SK-N-SH treated with all-trans-retinoic acid at 6 μM for 48 hours (cell line): ENCODE results near the gene ZNF346.
"Not testable (repeated sequence)": the region's sequence is repeated elsewhere in the genome, so short reads cannot be mapped to it uniquely, and the experiment has no call there.

Source experiments
- ATAC-seq: fragments of 200-7000 bp; cut with Tn5 transposase; 3 replicates; pipeline ENCODE4 v1.9.1; 2020; ENCODE audit warnings: mild to moderate bottlenecking, moderate library complexity
- ARNTL ChIP-seq: fragments of 450-650 bp; formaldehyde crosslinking; IDR thresholded peaks from 2 replicates; pipeline ENCODE4 v1.5.0; 2020; ENCODE audit warnings: low read depth, mild to moderate bottlenecking, moderate library complexity, borderline replicate concordance
- BACH2 ChIP-seq: fragments of 250-450 bp; sonication (Bioruptor Pico); IDR thresholded peaks from 2 replicates; pipeline ENCODE4 v1.9.0; 2021; ENCODE audit warnings: mild to moderate bottlenecking, borderline replicate concordance
- CSDC2 ChIP-seq: fragments of 250-450 bp; sonication (Bioruptor Pico); IDR thresholded peaks from 2 replicates; pipeline ENCODE4 v1.5.0; 2020; ENCODE audit warnings: mild to moderate bottlenecking, moderate library complexity
- CSRNP3 ChIP-seq: fragments of 250-450 bp; sonication (Bioruptor Pico); IDR thresholded peaks from 2 replicates; pipeline ENCODE4 v1.5.1; 2021; ENCODE audit warnings: mild to moderate bottlenecking, moderate library complexity
- ESRRG ChIP-seq: fragments of 250-450 bp; sonication (Bioruptor Pico); IDR thresholded peaks from 2 replicates; pipeline ENCODE4 v1.6.1; 2021; ENCODE audit warnings: mild to moderate bottlenecking
- GLIS3 ChIP-seq: fragments of 250-450 bp; sonication (Bioruptor Pico); IDR thresholded peaks from 2 replicates; pipeline ENCODE4 v1.5.0; 2020; ENCODE audit warnings: mild to moderate bottlenecking, moderate library complexity
- ISL1 ChIP-seq: fragments of 250-450 bp; sonication (Bioruptor Pico); IDR thresholded peaks from 2 replicates; pipeline ENCODE4 v2.1.2; 2022; ENCODE audit warnings: mild to moderate bottlenecking, moderate library complexity
- OSR1 ChIP-seq: fragments of 250-450 bp; sonication (Bioruptor Pico); IDR thresholded peaks from 2 replicates; pipeline ENCODE4 v1.8.0; 2022; ENCODE audit warnings: moderate library complexity, mild to moderate bottlenecking, inconsistent platforms
- PATZ1 ChIP-seq: fragments of 250-450 bp; sonication (Bioruptor Pico); IDR thresholded peaks from 2 replicates; pipeline ENCODE4 v1.8.0; 2020; ENCODE audit warnings: mild to moderate bottlenecking, moderate library complexity, borderline replicate concordance
- POU6F1 ChIP-seq: fragments of 250-450 bp; sonication (Bioruptor Pico); IDR thresholded peaks from 2 replicates; pipeline ENCODE4 v1.8.0; 2021; ENCODE audit warnings: low read depth, mild to moderate bottlenecking, moderate library complexity, borderline replicate concordance
- PPARA ChIP-seq: fragments of 250-450 bp; sonication (Bioruptor Pico); IDR thresholded peaks from 2 replicates; pipeline ENCODE4 v1.5.0; 2020; ENCODE audit warnings: mild to moderate bottlenecking, borderline replicate concordance
- RARB ChIP-seq: fragments of 250-450 bp; sonication (Bioruptor Pico); IDR thresholded peaks from 2 replicates; pipeline ENCODE4 v1.8.0; 2021; ENCODE audit warnings: mild to moderate bottlenecking, moderate library complexity
- TCF4 ChIP-seq: fragments of 250-450 bp; sonication (Bioruptor Pico); IDR thresholded peaks from 2 replicates; pipeline ENCODE4 v1.8.0; 2021; ENCODE audit warnings: mild to moderate bottlenecking, moderate library complexity, borderline replicate concordance
- TOX ChIP-seq: fragments of 250-450 bp; sonication (Bioruptor Pico); IDR thresholded peaks from 2 replicates; pipeline ENCODE4 v1.8.0; 2021; ENCODE audit warnings: mild to moderate bottlenecking, moderate library complexity, borderline replicate concordance
- TSHZ2 ChIP-seq: fragments of 250-450 bp; sonication (Bioruptor Pico); IDR thresholded peaks from 2 replicates; pipeline ENCODE4 v1.5.0; 2020; ENCODE audit warnings: mild to moderate bottlenecking, moderate library complexity
- ZC3H10 ChIP-seq: fragments of 250-450 bp; sonication (Bioruptor Pico); IDR thresholded peaks from 2 replicates; pipeline ENCODE4 v1.5.1; 2021; ENCODE audit warnings: mild to moderate bottlenecking, moderate library complexity
- ZFP3 ChIP-seq: fragments of 250-450 bp; sonication (Bioruptor Pico); IDR thresholded peaks from 2 replicates; pipeline ENCODE4 v1.5.0; 2020; ENCODE audit warnings: mild to moderate bottlenecking, moderate library complexity
- ZFP30 ChIP-seq: fragments of 450-650 bp; formaldehyde crosslinking; IDR thresholded peaks from 2 replicates; pipeline ENCODE4 v1.5.0; 2022; ENCODE audit warnings: mild to moderate bottlenecking, moderate library complexity
- ZNF565 ChIP-seq: fragments of 450-650 bp; formaldehyde crosslinking; conservative IDR thresholded peaks from 2 replicates; pipeline ENCODE4 v1.5.0; 2020; ENCODE audit warnings: low read depth, mild to moderate bottlenecking, moderate library complexity
- ZNF70 ChIP-seq: fragments of 450-650 bp; formaldehyde crosslinking; IDR thresholded peaks from 2 replicates; pipeline ENCODE4 v1.5.0; 2020; ENCODE audit warnings: mild to moderate bottlenecking, moderate library complexity
- ZNF8 ChIP-seq: fragments of 450-650 bp; formaldehyde crosslinking; IDR thresholded peaks from 2 replicates; pipeline ENCODE4 v1.5.0; 2020; ENCODE audit warnings: mild to moderate bottlenecking, moderate library complexity

Gene ZNF346

GRCh38 chr5:177022386-177023302, at the start of gene ZNF346:
Gene ZNF346, plus strand, starts transcription at chr5:177022696. Its CDS starts 43 bp downstream, at chr5:177022739.
- no peak for TF ChIP-seq ZFP30 (CRISPR knock-in tag)
- TF ChIP-seq GLIS3, result no peak
- TF ChIP-seq OSR1 (CRISPR knock-in tag), result no peak
- no peak for TF ChIP-seq TOX (CRISPR knock-in tag)
- TF ChIP-seq ARNTL (CRISPR knock-in tag), result no peak
- TF ChIP-seq CSRNP3 (CRISPR knock-in tag), result no peak
- TF ChIP-seq CSDC2 (CRISPR knock-in tag), result no peak
- TF ChIP-seq ZFP3 (CRISPR knock-in tag), result no peak
- no peak for TF ChIP-seq RARB (CRISPR knock-in tag)
- no peak for TF ChIP-seq ZC3H10 (CRISPR knock-in tag)
- no peak for TF ChIP-seq TSHZ2 (CRISPR knock-in tag)
- TF ChIP-seq ZNF565, result no peak
- no peak for TF ChIP-seq ISL1
- ATAC-seq, result peak; percentile 98

GRCh38 chr5:176979669-176980068, 42.8 kb upstream of the ZNF346 start:
- no peak for ATAC-seq
- no peak for TF ChIP-seq POU6F1 (CRISPR knock-in tag)
- no peak for TF ChIP-seq ZNF8 (CRISPR knock-in tag)
- TF ChIP-seq CSRNP3 (CRISPR knock-in tag), result no peak
- no peak for TF ChIP-seq ZNF565
- TF ChIP-seq PPARA, result no peak
- TF ChIP-seq ARNTL (CRISPR knock-in tag), result no peak
- no peak for TF ChIP-seq ZNF70 (CRISPR knock-in tag)
- no peak for TF ChIP-seq ZFP30 (CRISPR knock-in tag)
- TF ChIP-seq CSDC2 (CRISPR knock-in tag), result no peak
- no peak for TF ChIP-seq BACH2
- TF ChIP-seq ZFP3 (CRISPR knock-in tag), result no peak
- TF ChIP-seq ISL1, result no peak
- no peak for TF ChIP-seq RARB (CRISPR knock-in tag)
- TF ChIP-seq TCF4, result no peak
- TF ChIP-seq ESRRG, result no peak

GRCh38 chr5:176980818-176981217, 41.7 kb upstream of the ZNF346 start:
- no peak for TF ChIP-seq ESRRG
- TF ChIP-seq ISL1, result no peak
- TF ChIP-seq PATZ1 (CRISPR knock-in tag), result no peak
- no peak for TF ChIP-seq ZNF70 (CRISPR knock-in tag)
- ATAC-seq, result no peak

- ATAC-seq, result not testable (repeated sequence)
These were observed 39.4 kb upstream of the ZNF346 start for GRCh38 chr5:176983112-176983511.

- not testable (repeated sequence) for ATAC-seq
These were observed 38.9 kb upstream of the ZNF346 start for GRCh38 chr5:176983593-176983992.

GRCh38 chr5:176984176-176984575, 38.3 kb upstream of the ZNF346 start:
- not testable (repeated sequence) for ATAC-seq
